A673 (cell line): ENCODE results near the gene RELN.

Experiments used
- CTCF ChIP-seq: fragments of 300-800, 200-600 bp; sonication (generic); conservative IDR thresholded peaks from 2 replicates; pipeline ENCODE4 v1.5.1; 2017; ENCODE audit warnings: low read depth, mild to moderate bottlenecking, antibody characterized with exemption, low read length, moderate library complexity, mixed read lengths
- EZH2 ChIP-seq: fragments of 200-600 bp; sonication (generic); IDR thresholded peaks from 2 replicates; pipeline ENCODE4 v1.6.1; 2017; ENCODE audit warnings: borderline replicate concordance, low read depth, mild to moderate bottlenecking, mixed read lengths, antibody characterized with exemption, low read length; ENCODE audit not compliant: poor library complexity, severe bottlenecking

- TF ChIP-seq CTCF (no peak), EZH2 (no peak)
Observed at GRCh38 chr7:103805346-103805745, 184.1 kb downstream of the RELN start.
